ENCODE measurements around the gene ELAPOR2. TPM values are rescaled to one million over a fixed set of nuclear protein-coding genes. Genes with fewer than 3 reads are reported as not detected.

The ELAPOR2 gene
- total RNA-seq = 39.5 and 44.4 TPM in 2 replicates

GRCh38 chr7:87059525-87060287 is at the start of gene ELAPOR2:
Gene ELAPOR2 (minus strand): TSS chr7:87059654. CDS start chr7:87059513, 141 bp downstream.

Other genes with a start within 250 kb of the ELAPOR2 start
- gene DMTF1, start 92.8 kb upstream of the ELAPOR2 start, total RNA-seq = 19.1 and 23.6 TPM in 2 replicates
- 26.8 and 29.6 TPM in 2 replicates for gene TMEM243, start 160.1 kb upstream of the ELAPOR2 start, total RNA-seq